ENCODE results near the gene GTF3C1. TPM values are rescaled to one million over a fixed set of nuclear protein-coding genes. Genes with fewer than 3 reads are reported as not detected.
A peak's percentile ranks its signal among the peaks of the same experiment; 100 is the strongest.

The GTF3C1 gene
- total and polyA plus RNA-seq, 2 of the 13 experiments (the other 11 are each of a cell fraction or from before 2014, with no cell fraction given): 29.2 to 72.7 TPM

GRCh38 chr16:27549746-27550581 is at the start of gene GTF3C1, which contains the start of gene KATNIP (continued):
- TF ChIP-seq, protein P1, sequence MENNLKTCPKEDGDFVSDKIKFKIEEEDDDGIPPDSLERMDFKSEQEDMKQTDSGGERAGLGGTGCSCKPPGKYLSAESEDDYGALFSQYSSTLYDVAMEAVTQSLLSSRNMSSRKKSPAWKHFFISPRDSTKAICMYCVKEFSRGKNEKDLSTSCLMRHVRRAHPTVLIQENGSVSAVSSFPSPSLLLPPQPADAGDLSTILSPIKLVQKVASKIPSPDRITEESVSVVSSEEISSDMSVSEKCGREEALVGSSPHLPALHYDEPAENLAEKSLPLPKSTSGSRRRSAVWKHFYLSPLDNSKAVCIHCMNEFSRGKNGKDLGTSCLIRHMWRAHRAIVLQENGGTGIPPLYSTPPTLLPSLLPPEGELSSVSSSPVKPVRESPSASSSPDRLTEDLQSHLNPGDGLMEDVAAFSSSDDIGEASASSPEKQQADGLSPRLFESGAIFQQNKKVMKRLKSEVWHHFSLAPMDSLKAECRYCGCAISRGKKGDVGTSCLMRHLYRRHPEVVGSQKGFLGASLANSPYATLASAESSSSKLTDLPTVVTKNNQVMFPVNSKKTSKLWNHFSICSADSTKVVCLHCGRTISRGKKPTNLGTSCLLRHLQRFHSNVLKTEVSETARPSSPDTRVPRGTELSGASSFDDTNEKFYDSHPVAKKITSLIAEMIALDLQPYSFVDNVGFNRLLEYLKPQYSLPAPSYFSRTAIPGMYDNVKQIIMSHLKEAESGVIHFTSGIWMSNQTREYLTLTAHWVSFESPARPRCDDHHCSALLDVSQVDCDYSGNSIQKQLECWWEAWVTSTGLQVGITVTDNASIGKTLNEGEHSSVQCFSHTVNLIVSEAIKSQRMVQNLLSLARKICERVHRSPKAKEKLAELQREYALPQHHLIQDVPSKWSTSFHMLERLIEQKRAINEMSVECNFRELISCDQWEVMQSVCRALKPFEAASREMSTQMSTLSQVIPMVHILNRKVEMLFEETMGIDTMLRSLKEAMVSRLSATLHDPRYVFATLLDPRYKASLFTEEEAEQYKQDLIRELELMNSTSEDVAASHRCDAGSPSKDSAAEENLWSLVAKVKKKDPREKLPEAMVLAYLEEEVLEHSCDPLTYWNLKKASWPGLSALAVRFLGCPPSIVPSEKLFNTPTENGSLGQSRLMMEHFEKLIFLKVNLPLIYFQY (CRISPR knock-in tag; IDR thresholded peaks at IDR 0.05; ENCODE audit: borderline replicate concordance): peak; percentile 89; the same call in 1 of the 2 replicates
- TF ChIP-seq PHB2 (IDR thresholded peaks at IDR 0.05; ENCODE audit: partially characterized antibody): no peak
- 0 out of 2 replicates have a peak, but pooled peaks have one; percentile 52 for TF ChIP-seq ZNF44 (CRISPR knock-in tag; IDR thresholded peaks at IDR 0.05)
- no peak for TF ChIP-seq ZNF724P (CRISPR knock-in tag; IDR thresholded peaks at IDR 0.05; ENCODE audit: borderline replicate concordance)
- no peak for TF ChIP-seq AFF4 (CRISPR knock-in tag; IDR thresholded peaks at IDR 0.05)
- TF ChIP-seq GABPB1 (CRISPR knock-in tag; IDR thresholded peaks at IDR 0.05): peak; percentile 98
- no peak for TF ChIP-seq RBAK (CRISPR knock-in tag; IDR thresholded peaks at IDR 0.05)
- 0 out of 2 replicates have a peak, but pooled peaks have one; percentile 31 for TF ChIP-seq HOXD1 (CRISPR knock-in tag; IDR thresholded peaks at IDR 0.05)
- peak; percentile 97 for TF ChIP-seq RFX3 (CRISPR knock-in tag; IDR thresholded peaks at IDR 0.05)
- peak; percentile 22; the same call in 1 of the 2 replicates for TF ChIP-seq ZNF275 (CRISPR knock-in tag; IDR thresholded peaks at IDR 0.05; ENCODE audit: borderline replicate concordance)
- TF ChIP-seq, protein P2, sequence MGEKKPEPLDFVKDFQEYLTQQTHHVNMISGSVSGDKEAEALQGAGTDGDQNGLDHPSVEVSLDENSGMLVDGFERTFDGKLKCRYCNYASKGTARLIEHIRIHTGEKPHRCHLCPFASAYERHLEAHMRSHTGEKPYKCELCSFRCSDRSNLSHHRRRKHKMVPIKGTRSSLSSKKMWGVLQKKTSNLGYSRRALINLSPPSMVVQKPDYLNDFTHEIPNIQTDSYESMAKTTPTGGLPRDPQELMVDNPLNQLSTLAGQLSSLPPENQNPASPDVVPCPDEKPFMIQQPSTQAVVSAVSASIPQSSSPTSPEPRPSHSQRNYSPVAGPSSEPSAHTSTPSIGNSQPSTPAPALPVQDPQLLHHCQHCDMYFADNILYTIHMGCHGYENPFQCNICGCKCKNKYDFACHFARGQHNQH (CRISPR knock-in tag; IDR thresholded peaks at IDR 0.05): peak; percentile 74; the same call in 1 of the 2 replicates
- TF ChIP-seq ZNF770 (CRISPR knock-in tag; IDR thresholded peaks at IDR 0.05): peak; percentile 67
- TF ChIP-seq GMEB1 (CRISPR knock-in tag; IDR thresholded peaks at IDR 0.05; ENCODE audit: borderline replicate concordance): peak; percentile 78

Data from HepG2 (cell line).